Activated CD8-positive, alpha-beta memory T cell treated with anti-CD3 and anti-CD28 coated beads, Interleukin-2, amount 50 U/mL, for 4 hours (primary cell): ENCODE measurements around the gene B3GALNT1.

Experiments
- DNase-seq: peaks from one replicate; pipeline ENCODE4 v3.0.0-alpha.2; 2020

Gene B3GALNT1, protein sequence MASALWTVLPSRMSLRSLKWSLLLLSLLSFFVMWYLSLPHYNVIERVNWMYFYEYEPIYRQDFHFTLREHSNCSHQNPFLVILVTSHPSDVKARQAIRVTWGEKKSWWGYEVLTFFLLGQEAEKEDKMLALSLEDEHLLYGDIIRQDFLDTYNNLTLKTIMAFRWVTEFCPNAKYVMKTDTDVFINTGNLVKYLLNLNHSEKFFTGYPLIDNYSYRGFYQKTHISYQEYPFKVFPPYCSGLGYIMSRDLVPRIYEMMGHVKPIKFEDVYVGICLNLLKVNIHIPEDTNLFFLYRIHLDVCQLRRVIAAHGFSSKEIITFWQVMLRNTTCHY

DNA sequence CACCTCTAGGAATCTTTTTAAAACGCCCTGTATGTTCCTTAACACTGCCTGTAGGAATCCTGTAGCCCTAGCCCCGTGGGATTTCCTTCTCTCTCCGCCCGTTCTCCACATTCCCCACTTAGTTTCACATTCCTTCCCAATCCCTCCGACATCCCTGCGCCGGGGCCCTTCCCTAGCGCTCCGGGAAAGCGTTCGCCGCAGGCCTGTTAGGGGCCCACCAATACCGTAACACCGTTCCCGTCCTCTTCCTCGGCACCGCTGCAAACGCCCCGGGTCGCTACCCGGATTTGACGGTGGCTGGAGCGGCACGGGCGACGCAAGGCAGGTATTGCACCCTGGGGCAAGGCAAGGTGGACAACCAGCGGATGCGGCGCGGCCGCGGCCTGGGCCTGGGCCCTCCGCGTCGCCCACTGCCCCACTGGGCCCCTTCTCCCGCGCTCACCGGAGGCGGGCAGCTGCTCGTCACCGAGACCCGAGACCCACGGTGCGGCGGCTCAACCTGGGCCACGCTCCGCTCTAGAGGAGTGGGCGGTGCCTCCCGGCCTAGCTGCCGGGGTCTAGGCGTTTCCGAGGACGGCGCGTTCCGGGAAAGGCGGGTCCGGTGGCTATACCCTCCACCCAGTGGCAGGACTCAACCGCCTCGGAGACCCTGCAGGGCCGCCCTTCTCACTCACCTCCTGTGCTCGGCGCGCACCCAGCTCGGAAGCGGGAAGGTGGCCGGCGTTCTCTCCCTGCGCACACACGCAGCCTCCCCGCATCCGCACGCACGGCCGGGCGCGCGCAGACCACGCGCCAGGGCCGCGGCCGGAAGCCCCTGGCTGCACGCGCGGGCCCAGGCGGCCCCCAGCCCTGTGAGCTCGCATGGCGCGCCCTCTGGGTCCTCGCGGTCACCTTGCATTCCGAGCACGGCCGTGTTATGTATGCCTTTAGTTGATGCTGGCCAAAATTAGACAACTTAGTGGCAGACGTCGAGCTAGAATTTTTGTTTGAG is at the start of gene B3GALNT1:
Gene B3GALNT1, minus strand, starts transcription at position 789 of the 991 bp plus-strand sequence. CDS start 18,595 bp downstream, outside the sequence.
- peak; percentile 23 for DNase-seq

DNA sequence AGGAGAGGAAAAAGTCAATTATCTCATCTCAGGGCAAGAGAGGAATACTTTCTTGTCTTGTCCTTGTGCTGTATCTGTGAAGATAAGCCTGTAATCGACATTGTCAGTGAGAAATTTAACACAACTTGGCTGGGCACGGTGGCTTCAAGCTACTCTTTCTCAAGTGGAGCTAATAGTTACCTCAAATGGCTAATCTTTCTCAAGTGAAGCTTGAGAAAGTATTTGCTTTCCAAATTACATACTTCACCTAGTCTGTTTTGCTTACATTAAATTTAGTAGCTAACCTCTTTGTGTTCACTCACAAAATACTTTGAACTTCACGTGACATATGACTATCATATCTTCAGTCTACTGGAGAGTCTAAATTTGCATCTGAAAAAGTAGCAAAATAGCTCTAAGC is 48.3 kb upstream of the B3GALNT1 start:
- DNase-seq, result no peak

DNA sequence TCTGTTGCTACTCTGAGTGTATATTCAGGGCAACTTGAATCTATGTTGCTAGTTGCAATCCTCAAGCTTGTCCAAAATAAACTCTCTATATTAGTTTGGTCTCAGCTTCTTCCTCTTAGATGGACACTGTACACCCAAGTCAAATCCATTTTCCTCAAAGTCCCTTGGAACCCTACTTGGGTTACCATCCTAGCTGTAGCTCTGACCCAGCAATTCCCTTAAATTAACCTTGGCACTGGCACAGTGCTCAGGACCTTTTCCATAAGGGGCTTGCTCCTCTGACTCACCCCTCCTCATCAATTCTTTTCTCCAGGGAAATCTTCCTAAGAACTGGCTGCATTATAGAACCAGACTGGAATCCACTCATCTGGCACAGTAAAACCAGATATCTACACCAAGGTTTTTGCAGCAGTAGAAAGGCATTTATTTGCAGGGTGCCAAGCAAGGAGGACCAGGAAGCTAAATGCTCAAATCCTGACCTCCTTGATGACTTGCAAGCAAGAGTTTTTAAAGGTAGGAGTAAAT is 44.9 kb upstream of the B3GALNT1 start:
- no peak for DNase-seq

DNA sequence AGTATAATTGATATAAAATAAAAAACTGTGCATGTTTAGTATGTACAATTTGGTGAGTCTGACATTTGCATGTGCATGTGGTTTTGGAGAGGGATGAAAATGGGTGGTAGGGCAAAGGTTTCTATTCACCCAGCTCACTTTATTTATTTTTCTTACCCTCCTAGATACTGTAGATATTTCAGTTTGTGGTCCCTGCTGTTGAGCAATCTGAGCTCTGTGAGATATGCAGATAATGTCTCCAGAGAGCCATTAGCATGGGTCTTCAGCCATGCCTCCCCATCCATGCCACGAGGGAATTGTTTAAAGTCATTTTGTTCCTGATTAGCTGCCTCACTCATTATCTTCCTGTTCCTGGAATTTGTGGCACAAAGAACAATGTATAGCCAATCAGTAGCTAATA is 44.4 kb upstream of the B3GALNT1 start:
- DNase-seq, result no peak

DNA sequence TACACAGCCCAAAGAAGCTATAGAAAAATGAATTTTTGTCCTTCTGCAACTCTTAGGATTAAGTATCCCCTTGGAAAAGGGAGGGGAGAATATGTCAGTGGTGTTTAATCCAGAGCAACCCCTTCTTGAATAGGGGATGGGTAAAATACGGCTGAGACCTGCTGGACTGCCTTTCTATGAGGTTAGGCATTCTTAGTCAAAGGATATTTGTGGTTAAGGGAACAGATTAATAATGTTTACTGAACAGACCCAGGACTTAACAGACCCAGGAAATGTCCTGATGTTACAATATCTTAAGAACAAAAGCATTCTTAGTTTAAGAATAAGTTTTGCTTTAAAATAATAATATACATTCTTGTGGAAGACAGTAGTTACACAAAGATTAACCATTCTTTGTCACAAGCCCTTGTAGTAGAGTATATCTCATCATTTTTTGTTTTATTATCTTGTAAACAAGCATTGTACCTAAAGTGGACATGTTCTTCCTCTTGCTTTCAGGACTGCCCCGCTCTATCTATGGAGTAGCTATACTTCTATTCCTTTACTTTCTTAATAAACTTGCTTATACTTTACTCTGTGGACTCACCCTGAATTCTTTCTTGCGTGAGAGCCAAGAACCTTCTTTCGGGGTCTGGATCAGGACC is 43.8 kb upstream of the B3GALNT1 start:
- no peak for DNase-seq

DNA sequence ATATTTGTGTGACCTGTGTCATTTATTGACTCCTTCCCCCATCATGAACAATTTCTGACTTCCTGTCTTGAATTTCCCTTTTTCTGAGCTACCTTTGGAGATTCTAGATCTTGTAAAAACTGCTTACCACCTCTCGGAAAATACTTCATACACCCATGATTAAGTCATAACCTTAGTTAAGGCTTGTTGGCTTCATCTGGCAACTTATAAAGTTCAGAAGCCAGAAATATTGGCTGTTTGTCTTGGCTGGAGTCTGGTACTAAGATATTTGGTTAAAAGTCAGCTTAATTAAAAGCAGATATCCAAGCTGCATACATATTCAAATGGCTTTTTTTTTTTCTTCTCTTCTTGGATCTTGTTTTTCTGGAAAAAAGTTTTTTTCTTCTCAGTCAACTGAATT is 37.3 kb upstream of the B3GALNT1 start:
- DNase-seq, result no peak

DNA sequence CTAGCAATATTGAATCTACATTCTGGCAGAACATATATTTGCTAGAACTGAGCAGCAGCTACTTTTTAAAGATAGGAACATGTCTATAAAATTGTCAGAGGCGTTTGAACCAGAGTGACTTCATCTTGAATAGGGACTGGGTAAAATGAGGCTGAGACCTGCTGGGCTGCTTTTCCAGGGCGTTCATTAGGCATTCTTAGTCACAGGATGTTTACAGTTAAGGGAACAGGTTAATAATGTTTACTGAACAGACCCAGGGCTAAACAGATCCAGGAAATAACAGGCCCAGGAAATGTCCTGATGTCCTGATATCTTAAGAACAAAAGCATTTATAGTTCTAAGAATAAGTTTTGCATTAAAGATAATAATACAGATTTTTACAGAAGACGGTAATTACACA is 34.5 kb upstream of the B3GALNT1 start:
- no peak for DNase-seq

DNA sequence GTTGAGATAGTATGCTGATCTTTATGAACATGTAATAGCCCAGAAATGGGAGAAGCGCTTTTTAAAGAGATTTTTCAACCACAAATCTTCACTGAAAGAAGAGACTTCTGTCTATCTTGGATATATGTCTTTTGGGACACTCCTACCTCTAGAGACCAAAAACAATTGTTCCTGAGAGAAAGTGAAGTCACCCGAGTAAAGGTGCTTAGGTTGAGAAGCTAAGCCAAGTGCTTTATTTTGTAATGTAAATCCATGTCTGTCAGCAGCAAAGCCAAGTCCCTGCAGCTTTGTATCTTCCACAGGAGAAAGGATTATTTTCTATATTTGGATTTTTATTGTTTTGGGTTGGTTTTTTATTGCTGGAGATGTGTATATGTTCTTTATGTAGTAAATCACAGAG is 32.1 kb upstream of the B3GALNT1 start:
- DNase-seq, result no peak

DNA sequence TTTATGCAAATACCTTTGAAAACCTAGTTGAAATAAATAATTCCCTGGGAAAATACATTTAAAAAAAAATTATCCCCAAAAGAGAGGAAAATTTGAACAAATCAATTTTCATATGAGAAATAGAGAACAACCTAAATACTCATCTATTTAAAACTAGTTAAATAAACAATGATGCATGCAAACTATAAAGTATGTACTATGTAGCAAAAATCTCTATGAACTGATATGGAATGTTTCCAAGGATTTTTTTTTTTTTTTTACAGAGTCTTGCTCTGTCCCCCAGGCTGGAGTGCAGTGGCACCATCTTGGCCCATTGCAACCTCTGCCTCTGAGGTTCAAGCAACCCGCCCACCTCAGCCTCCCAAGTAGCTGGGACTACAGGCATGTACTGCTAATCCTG is 27.2 kb upstream of the B3GALNT1 start:
- no peak for DNase-seq

DNA sequence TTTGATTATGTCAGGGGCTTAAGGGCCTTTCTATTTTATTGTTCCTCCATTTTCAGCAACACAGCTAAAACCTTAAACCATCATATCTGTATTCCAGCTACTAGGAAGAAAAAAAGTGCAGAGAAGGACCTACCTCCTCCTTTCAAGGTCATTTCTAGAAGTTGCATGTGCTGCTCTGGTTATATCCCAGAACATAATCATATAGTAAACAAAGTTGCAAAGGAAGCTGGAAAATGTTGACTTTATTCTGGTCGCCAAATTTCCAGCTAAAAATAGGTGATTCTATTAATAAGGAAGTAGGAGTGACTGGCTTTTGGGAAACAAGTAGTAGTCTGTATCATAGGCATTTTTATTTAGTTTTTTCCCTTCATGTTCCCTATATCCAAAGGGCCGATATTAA is 21.3 kb upstream of the B3GALNT1 start:
- DNase-seq, result no peak

DNA sequence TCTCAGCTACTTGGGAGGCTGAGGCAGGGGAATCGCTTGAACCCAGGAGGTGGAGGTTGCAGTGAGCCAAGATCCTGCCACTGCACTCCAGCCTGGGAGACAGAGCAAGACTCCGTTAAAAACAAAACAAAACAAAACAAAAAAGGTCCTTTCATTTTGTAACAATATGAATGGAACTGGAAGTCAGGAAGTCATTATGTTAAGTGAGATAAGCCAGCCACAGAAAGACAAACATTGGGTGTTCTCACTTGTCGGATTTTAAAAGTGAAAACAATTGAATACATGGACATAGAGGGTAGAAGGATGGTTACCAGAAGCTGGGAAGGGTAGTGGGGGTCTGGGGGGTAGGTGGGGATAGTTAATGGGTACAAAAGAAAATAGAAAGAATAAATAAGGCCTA is 12.5 kb upstream of the B3GALNT1 start:
- DNase-seq, result no peak

DNA sequence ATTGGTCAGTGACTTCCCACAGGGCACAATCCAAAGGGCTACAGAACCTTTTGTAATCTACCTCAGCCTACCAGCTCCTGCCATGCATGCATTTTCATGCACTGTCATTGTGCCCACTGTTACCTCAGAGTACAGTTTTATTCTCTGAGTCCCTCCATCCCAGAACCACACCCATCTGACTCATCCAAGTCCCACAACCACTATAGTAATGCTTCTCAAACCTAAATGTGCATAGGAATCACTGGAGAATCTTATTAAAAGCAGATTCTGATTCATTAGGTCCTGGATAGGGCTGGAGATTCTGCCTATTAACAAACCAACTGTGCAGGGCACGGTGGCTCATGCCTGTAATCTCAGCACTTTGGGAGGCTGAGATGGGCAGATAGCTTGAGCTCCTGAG is 3.7 kb upstream of the B3GALNT1 start:
- no peak for DNase-seq

DNA sequence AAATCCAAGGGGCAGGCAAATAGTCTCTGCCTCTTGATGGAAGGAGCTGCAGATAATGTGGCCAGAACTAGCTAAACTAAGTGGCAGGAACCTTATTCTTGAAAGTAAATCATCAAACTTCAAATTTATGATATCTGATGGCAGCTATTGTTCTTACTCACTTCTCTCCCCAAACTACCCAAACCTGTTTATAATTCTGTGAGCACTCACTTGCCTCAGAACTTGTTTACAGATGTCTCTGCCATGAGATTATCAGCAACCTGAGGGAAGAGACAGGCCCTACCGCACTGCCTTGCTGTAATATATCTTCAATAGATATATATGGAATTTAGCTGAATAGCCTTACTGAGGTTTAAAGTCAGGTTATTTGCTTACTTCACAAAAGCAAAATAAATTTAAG is 2.2 kb upstream of the B3GALNT1 start:
- DNase-seq, result no peak

DNA sequence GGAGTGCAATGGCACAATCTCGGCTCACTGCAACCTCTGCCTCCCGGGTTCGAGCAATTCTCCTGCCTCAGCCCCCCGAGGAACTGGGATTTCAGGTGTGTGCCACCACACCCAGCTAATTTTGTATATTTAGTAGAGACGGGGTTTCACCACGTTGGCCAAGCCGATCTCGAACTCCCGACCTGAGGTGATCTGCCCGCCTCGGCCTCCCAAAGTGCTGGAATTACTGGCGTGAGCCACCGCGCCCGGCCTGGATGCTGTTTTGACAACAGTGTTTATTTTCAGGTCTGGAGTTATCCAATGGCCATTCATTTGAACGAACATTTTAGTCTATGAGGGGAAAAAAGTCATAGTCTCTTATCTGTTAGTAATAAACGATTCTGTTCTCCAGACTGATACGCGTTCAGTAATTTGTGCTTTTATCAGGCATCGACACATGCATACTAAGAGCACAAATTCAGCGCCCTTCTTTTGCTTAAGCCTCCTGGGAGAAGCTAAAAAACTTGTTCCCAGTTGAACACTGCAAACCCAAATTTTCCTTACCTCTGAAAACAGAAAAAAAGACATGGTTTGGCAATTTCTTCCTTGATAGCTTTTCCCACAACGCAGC is 1.3 kb downstream of the B3GALNT1 start:
- no peak for DNase-seq

DNA sequence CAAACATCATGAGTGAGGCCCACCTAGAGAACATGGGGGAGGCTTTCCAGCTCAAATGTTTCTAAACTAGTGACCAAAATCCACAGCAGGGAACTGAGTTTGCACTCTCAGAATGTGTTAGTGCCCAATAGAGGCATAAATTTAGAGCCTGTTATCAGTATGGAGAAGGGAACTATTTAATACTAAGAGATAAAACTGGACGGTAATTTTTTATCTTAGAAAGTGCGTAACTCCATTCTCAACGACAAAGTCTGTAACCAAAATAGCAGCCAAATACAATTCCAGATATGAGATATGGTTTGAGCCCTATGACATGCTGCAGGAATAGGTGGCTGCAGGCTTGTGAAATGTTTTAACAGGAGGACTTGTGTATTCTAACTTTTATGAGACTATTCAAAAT is 3.5 kb downstream of the B3GALNT1 start:
- DNase-seq, result no peak

DNA sequence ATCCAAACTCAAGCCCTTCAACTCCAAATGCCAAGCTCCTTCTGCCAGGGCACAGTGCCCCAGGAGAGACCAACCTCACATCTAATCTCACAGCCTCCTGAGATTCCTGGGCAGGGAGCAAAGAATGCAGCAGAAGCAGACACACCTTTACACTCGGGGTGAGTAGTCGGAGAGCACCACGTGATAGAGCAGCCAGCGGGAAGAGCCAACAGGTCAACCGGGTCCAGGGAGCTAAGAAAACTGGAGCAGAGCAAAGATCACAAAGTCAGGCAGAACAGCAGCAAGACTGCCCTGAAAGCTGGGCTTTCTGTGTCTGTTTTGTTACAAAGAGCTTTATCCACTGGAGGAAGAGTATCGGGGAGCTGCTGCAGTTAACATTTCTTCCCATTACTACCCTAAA is 4.2 kb downstream of the B3GALNT1 start:
- no peak for DNase-seq

DNA sequence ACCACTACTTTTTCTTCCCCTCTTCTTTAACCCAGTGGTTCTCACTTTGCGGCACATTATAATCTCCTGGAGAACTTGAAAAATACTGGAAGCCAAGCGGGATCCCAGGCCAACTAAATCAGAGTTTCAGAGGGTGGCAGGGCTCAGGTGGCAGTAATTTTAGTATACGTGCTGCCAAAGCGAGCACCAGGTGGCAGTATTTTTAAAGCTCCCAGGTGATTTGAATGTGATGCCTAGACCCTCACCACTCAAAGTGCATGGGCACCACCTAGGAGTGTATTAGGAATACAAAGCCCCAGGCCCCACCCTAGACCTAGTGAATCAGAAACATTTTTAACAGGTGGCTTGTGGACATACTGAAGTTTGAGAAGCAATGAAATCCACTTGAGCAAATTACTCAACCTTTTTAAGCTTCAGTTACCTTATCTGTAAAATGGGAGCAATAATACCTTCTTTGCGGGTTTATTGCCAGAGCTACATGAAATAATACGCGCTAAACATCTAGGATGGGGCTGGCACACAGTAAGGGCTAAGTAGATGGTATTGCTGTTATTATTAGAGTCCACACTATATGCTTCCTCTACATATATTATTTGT is 8.3 kb downstream of the B3GALNT1 start:
- peak; percentile 19 for DNase-seq

DNA sequence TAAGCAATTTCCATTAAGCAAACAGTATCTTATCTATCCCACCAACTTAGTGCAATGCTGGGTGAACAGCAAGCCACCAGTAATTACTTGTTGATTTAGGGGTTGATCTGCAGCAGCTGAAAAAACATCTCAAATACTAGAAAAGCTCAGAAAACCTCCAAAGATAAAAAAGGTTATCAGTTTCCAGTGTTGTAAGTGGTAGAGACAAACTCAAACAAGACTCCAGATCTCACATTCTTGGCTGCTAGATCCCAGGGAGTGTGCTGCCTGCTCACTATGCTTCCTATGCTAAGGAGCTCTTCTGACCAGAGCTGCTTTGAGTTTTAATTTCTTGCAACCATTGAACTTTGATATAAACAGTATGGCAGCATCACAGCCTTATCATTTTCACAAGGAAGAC is 11.3 kb downstream of the B3GALNT1 start:
- no peak for DNase-seq

DNA sequence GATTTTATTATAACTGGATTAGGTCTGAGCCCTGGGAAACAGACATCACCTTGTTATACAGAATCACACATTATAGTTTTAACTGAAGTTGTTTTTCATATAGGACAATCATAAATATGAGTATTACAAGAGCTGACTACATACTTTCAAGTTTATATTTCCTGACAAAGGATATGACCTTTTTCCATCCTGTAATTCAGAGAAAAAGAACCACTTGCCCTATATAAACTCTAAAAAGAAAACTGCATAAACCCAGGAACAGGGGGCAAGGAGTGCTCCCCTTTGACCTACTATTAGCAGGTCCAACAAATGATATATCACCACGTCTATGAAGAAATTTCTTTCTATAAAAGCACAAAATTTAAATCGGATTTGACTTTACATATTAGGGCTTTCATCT is 20.9 kb downstream of the B3GALNT1 start:
- no peak for DNase-seq

DNA sequence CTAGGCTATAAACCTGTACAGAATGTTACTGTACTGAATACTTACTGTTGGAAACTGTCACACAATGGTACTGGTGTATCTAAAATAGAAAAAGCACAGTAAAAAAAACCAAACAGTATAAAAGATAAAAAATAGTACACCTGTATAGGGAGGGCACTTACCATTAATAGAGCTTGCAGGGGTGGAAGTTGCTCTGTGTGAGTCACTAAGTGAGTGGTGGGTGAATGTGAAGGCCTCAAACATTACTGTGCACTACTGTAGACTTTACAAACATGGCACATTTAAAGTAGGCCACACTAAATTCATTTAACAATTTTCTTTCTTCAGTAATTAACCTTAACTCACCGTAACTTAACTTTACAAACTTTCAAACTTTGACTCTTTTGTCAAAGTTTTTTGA is 22.0 kb downstream of the B3GALNT1 start:
- DNase-seq, result no peak

DNA sequence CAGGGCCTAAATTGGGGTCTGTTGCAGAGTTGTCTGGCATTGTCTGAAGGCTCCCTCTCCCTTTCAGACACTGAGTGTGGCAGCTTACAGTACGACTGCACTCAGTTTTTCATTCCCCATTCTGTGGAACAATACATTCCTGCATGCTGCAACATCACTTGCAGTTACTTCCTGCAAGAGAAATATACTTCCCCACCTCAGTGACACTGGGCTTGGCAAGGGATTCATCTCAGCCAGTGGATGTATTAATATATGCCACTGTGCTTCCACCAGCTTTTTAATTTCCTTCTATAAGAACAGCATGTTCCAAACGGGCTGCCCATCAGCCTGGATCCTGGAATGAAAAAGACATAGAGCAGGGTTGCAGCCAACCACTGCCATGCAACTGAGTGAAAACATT is 23.1 kb downstream of the B3GALNT1 start:
- DNase-seq, result no peak

DNA sequence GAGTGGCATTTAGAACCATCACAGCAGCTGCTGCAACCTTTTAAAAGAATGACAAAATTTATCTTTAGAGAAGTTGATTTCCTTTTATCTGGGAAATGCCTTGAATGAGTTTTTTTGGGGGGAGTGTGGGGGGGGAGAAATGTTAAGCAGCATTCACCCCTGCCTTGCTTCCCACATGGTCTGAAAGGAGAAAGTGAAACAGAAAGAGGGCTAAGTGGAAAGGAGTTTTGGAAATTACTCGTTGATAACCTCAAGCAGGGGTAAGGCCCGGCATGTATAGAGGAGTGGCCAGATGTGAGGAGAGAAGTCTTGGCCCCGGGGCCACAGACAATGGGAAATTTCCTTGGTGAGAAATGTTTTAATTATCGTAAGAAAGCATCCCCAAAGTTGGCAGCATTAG is 23.5 kb downstream of the B3GALNT1 start:
- DNase-seq, result no peak

DNA sequence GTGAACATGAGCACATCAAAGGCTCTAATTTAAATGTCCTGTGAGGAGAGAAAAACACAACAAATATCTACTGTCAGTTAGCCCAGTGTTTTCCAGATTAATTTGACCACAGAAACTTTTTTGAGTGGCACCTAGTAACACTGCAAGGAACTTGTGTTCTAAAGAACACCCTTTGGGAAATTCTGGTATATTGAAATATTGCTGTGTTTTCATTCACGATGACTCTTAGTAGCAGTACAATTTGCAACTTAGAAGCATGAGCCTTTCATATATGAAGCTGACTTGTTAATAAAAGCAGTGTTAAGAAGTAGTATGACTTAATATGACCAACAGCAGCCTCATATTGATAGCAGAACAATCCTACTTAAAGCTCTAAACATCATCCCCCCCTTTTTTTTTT is 32.0 kb downstream of the B3GALNT1 start:
- no peak for DNase-seq
